ENCODE results near the gene COL5A1. TPM values are rescaled to one million over a fixed set of nuclear protein-coding genes. Genes with fewer than 3 reads are reported as not detected.

The COL5A1 gene
- total RNA-seq, 1 experiment from 2014 or later, result 9.5 TPM

GRCh38 chr9:134698587-134699342, 57.2 kb downstream of the COL5A1 start:
- peak; percentile 95 for DNase-seq
- H3K36me3 Mint-ChIP-seq (ENCODE audit: insufficient read depth in 1 of 3, low read depth in 3 of 3), result peaks cover 0 to 4% (median 2%) of the 10 kb centered on the region in 3 experiments; a peak in 3 of 7 replicates
- H3K4me3 Mint-ChIP-seq, result no peak overlapping the region
- Histone ChIP-seq H4K8ac (replicated peaks; ENCODE audit: insufficient read length, low read depth, low read length) (no peak overlapping the region), H3K27me3 (ENCODE audit: insufficient read depth, low read length) (no peaks in the 10 kb centered on the region), H2AFZ (ENCODE audit: low read length) (no peak overlapping the region), H3K18ac (ENCODE audit: insufficient read length, low read depth, low read length) (no peak overlapping the region), H3K14ac (ENCODE audit: insufficient read depth, low read length) (no peak overlapping the region), H3K23me2 (ENCODE audit: insufficient read length, low read depth, low read length, poor library complexity, severe bottlenecking) (no peaks in the 10 kb centered on the region), H3K56ac (ENCODE audit: insufficient read length, low read depth, low read length) (no peak overlapping the region), H4K20me1 (ENCODE audit: control insufficient read depth, insufficient read depth, insufficient read length) (no peaks in the 10 kb centered on the region), H3K9ac (ENCODE audit: extremely low read depth, insufficient read length, low read length) (no peak overlapping the region), H3K9me3 (ENCODE audit: control insufficient read depth, low read depth, low read length) (no peaks in the 10 kb centered on the region), H3K4ac (ENCODE audit: low read depth, low read length) (no peak overlapping the region), H3K4me1 (ENCODE audit: insufficient read depth, low read length) (no peaks in the 10 kb centered on the region), H2BK120ac (ENCODE audit: low read depth, low read length, poor library complexity, severe bottlenecking) (no peak overlapping the region), H2BK5ac (ENCODE audit: insufficient read length, low read length) (no peak overlapping the region), H3K23ac (ENCODE audit: insufficient read length, low read depth, low read length) (no peak overlapping the region), H3T11ph (ENCODE audit: low read length) (no peak overlapping the region), H3K4me2 (ENCODE audit: insufficient read depth, insufficient read length, low read length) (no peak overlapping the region), H3K79me2 (ENCODE audit: insufficient read depth, low read length) (no peaks in the 10 kb centered on the region), H2BK15ac (ENCODE audit: low read depth, low read length) (no peak overlapping the region), H3K79me1 (ENCODE audit: insufficient read depth, low read depth, low read length, poor library complexity, severe bottlenecking) (no peaks in the 10 kb centered on the region), H4K5ac (ENCODE audit: insufficient read length, low read depth, low read length) (no peak overlapping the region), H2BK20ac (ENCODE audit: low read depth, low read length, poor library complexity, severe bottlenecking) (no peak overlapping the region), H2AK5ac (ENCODE audit: insufficient read length, low read length) (no peak overlapping the region), H3K27ac (ENCODE audit: insufficient read length, low read depth, low read length) (no peak overlapping the region), H4K91ac (ENCODE audit: insufficient read length, low read depth, low read length) (no peak overlapping the region), H2BK12ac (ENCODE audit: insufficient read length, low read depth, low read length) (no peak overlapping the region)
- no peaks in the 10 kb centered on the region; a peak in 1 of 5 replicates for H3K9me3 Mint-ChIP-seq
- no peaks in the 10 kb centered on the region for H3K27me3 Mint-ChIP-seq (ENCODE audit: low read depth)
- no CpG with 5 or more reads among the region's 19 CpGs for WGBS (ENCODE audit: extremely low coverage, insufficient read length, low lambda C conversion rate)
- TF ChIP-seq, protein P1, sequence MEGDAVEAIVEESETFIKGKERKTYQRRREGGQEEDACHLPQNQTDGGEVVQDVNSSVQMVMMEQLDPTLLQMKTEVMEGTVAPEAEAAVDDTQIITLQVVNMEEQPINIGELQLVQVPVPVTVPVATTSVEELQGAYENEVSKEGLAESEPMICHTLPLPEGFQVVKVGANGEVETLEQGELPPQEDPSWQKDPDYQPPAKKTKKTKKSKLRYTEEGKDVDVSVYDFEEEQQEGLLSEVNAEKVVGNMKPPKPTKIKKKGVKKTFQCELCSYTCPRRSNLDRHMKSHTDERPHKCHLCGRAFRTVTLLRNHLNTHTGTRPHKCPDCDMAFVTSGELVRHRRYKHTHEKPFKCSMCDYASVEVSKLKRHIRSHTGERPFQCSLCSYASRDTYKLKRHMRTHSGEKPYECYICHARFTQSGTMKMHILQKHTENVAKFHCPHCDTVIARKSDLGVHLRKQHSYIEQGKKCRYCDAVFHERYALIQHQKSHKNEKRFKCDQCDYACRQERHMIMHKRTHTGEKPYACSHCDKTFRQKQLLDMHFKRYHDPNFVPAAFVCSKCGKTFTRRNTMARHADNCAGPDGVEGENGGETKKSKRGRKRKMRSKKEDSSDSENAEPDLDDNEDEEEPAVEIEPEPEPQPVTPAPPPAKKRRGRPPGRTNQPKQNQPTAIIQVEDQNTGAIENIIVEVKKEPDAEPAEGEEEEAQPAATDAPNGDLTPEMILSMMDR (conservative IDR thresholded peaks at IDR 0.05), result peak; percentile 99
- no peak overlapping the region for H3K27ac Mint-ChIP-seq
- peaks cover 4 to 9% of the 10 kb centered on the region in 2 experiments for H3K4me1 Mint-ChIP-seq
